Activated naive CD4-positive, alpha-beta T cell treated with anti-CD3 and anti-CD28 coated beads for 36 hours (primary cell): ENCODE data around the gene TRMT13. TPM values are rescaled to one million over a fixed set of nuclear protein-coding genes. Genes with fewer than 3 reads are reported as not detected.
"Not testable (repeated sequence)": the region's sequence is repeated elsewhere in the genome, so short reads cannot be mapped to it uniquely, and the experiment has no call there.

Experiments used
- CTCF ChIA-PET: fragments of 350-600 bp; sonication (Branson Sonifier 250); formaldehyde crosslinking; loops from one replicate; lab custom pipeline; 2021; ENCODE audit warnings: antibody characterized with exemption; lab: Charles Lee
- DNase-seq: peaks from one replicate; pipeline ENCODE4 v3.0.0-alpha.2; 2020
- H3K27ac Mint-ChIP-seq: one replicate; pipeline ENCODE4 v1.8.0; 2021; ENCODE audit warnings: mild to moderate bottlenecking, mixed read lengths
- H3K27me3 Mint-ChIP-seq: one replicate; pipeline ENCODE4 v1.8.0; 2021; ENCODE audit warnings: low read depth, mixed read lengths
- H3K36me3 Mint-ChIP-seq: one replicate; pipeline ENCODE4 v1.8.0; 2021; ENCODE audit warnings: low read depth, mixed read lengths
- H3K4me1 Mint-ChIP-seq: one replicate; pipeline ENCODE4 v1.8.0; 2021; ENCODE audit warnings: low read depth, mixed read lengths
- H3K4me3 Mint-ChIP-seq: one replicate; pipeline ENCODE4 v1.8.0; 2021; ENCODE audit warnings: mild to moderate bottlenecking, moderate library complexity, mixed read lengths
- H3K9me3 Mint-ChIP-seq: one replicate; pipeline ENCODE4 v1.8.0; 2021; ENCODE audit warnings: mixed read lengths
- intact Hi-C: fragments of 100-400 bp; cut with micrococcal nuclease; formaldehyde crosslinking; loops from one replicate; pipeline ENCODE4 v1.15.1; 2023
- total RNA-seq, 2 experiments: library from RNA; stranded (reverse); gene quantifications; one replicate each; pipeline ENCODE4 v1.2.3, GENCODE V29; 2021

The TRMT13 gene
- total RNA-seq, 2 experiments from 2014 or later = 12.9 to 16.6 TPM

DNA sequence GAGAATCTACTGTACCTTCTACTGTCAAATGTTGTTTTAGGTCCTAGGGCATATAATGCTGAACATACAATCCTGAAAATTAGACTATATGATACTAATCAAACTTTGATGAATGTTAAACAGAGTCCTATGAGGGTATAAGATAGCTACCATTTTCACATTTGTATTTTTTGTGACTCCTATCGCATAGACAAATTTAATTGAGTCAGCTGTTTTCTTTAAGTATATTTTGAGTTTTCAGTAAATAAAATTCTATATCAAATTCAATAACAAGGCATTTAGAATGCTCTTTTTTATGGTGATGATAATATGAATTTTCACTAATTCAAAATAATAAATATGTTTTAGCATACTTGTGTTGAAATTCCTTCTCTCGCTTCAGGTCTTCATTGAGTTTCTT, 35.1 kb downstream of the TRMT13 start:
- Mint-ChIP-seq H3K27me3 (no peaks in the 10 kb centered on the region), H3K9me3 (no peaks in the 10 kb centered on the region), H3K36me3 (no peaks in the 10 kb centered on the region), H3K4me1 (no peaks in the 10 kb centered on the region), H3K4me3 (no peak overlapping the region), H3K27ac (no peak overlapping the region)
- DNase-seq = no peak
- CTCF ChIA-PET = no interaction called here
- intact Hi-C loops = no loop called here

DNA sequence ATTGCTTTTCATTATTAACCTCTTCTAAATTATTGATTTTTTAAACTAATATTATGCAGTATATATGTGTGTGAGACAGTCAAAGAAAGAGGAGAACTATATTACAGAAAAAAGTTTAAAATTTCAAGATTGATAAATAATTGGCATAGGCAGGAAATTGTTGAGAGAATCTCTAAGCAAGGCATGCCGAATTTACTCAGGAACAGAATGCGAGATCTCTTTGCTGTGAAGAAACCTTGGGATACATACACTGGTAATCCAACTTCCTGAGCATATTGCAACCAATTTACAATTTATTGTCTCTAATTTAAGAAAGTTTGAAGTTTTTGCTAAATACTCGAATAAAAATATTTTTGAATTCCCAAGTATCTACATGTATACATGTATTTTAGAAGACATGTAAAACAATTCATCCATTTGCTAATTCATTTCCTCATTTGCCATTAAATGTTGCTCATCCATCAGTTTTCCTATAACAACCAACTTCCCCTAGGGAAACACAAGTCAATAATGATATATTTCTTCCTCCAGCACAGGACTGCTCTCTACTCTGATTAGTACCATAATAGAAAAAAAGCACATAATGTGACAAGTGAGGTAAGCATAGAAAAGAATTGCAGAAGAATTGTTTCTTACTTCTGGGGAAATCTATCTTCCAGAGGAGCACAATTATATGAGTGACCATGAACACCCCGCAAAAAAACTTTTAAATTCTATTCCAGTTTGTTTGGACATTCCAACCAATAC, 44.5 kb downstream of the TRMT13 start:
- Mint-ChIP-seq H3K27me3 (no peaks in the 10 kb centered on the region), H3K36me3 (no peaks in the 10 kb centered on the region), H3K4me1 (no peaks in the 10 kb centered on the region), H3K9me3 (peaks cover 4% of the 10 kb centered on the region), H3K4me3 (no peak overlapping the region), H3K27ac (no peak overlapping the region)
- CTCF ChIA-PET = interaction anchor here (0.6 kb wide), 1 partner anchor 13 kb away, joined by 3 read pairs; no protein-coding TSS in a partner anchor
- intact Hi-C loops = no loop called here
- DNase-seq = no peak

GRCh38 chr1:100178091-100178490, 45.1 kb downstream of the TRMT13 start, which contains the start of gene LRRC39:
Gene LRRC39 (minus strand): TSS chr1:100178256. CDS start chr1:100168516, 9,740 bp downstream.
- Mint-ChIP-seq H3K4me1 (no peaks in the 10 kb centered on the region), H3K27ac (no peak within 1 kb of the TSS), H3K36me3 (no peaks in the 10 kb centered on the region), H3K27me3 (no peaks in the 10 kb centered on the region), H3K9me3 (peaks cover 4% of the 10 kb centered on the region), H3K4me3 (no peak within 1 kb of the TSS)
- CTCF ChIA-PET = interaction anchor here (0.6 to 0.7 kb wide), 2 partner anchors 14 to 286 kb away, joined by 3 to 4 read pairs; no protein-coding TSS in a partner anchor
- no peak for DNase-seq
- intact Hi-C loops = no loop called here

DNA sequence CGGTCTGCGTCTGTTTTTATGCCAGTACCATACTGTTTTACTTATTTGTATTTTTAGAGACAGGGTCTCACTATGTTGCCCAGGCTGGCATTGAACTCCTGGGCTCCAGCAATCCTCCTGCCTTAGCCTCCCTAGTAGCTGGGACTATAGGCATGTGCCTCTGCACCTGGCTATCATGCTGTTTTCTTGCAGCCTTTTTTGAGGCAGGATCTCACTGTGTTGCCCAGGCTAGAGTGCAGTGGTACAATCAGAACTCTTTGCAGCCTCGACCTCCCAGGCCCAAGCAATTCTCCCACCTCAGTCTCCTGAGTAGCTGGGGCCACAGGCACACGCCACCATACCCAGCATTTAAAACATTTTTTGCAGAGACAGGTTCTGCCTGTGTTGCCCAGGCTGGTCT, 50.4 kb downstream of the TRMT13 start:
- no peaks in the 10 kb centered on the region for H3K4me1 Mint-ChIP-seq
- CTCF ChIA-PET = no interaction called here
- peaks cover 6% of the 10 kb centered on the region for H3K9me3 Mint-ChIP-seq
- H3K4me3 Mint-ChIP-seq = no peak overlapping the region
- H3K36me3 Mint-ChIP-seq = peaks cover 3% of the 10 kb centered on the region
- no peak for DNase-seq
- no peaks in the 10 kb centered on the region for H3K27me3 Mint-ChIP-seq
- no peak overlapping the region for H3K27ac Mint-ChIP-seq
- intact Hi-C loops = no loop called here

DNA sequence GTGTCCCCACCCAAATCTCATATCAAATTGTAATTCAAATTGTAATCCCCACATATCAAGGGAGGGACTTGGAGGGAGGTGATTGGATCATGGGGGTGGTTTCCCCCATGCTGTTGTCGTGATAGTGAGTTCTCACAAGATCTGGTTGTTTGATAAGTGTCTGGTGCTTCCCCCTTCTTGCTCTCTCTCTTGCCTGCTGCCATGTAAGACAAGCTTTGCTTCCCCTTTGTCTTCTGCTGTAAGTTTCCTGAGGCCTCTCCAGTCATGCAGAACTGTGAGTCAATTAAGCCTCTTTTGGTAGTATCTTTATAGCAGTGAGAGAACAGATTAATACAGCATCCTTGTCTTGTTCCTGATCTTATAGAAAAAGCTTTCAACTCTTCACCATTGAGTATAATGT, 51.6 kb downstream of the TRMT13 start:
- intact Hi-C loops = no loop called here
- Mint-ChIP-seq H3K4me3 (no peak overlapping the region), H3K27ac (no peak overlapping the region), H3K9me3 (peaks cover 6% of the 10 kb centered on the region), H3K4me1 (no peaks in the 10 kb centered on the region), H3K27me3 (no peaks in the 10 kb centered on the region), H3K36me3 (peaks cover 3% of the 10 kb centered on the region)
- CTCF ChIA-PET = no interaction called here
- DNase-seq = no peak

DNA sequence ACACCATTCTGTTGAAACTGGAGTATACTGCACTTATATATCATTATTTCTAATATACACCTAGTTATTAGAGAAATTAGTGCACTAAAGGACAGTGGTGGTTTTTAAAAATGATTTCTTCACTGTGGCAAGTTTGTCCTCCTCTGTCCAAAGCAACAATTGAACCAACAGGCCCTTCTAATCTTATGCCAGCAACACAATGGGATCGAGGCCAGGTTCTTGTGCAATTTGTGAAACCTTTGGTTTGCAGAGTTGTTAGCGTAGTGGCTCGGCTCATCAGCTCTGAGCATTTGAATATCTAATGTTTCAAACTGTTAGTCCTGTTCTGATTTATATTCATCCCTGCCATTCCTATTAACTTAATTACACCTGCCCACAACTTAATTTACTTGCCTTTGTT, 54.9 kb downstream of the TRMT13 start:
- Mint-ChIP-seq H3K36me3 (peaks cover 14% of the 10 kb centered on the region), H3K4me1 (no peaks in the 10 kb centered on the region), H3K9me3 (peaks cover 2% of the 10 kb centered on the region), H3K4me3 (no peak overlapping the region), H3K27me3 (no peaks in the 10 kb centered on the region), H3K27ac (no peak overlapping the region)
- intact Hi-C loops = no loop called here
- CTCF ChIA-PET = interaction anchor here (0.7 kb wide), 1 partner anchor 239 kb away, joined by 3 read pairs; no protein-coding TSS in a partner anchor
- DNase-seq = no peak

- CTCF ChIA-PET = no interaction called here
- intact Hi-C loops = no loop called here
- H3K27ac Mint-ChIP-seq = no peak overlapping the region
Measured at GRCh38 chr1:100188617-100189016, 55.7 kb downstream of the TRMT13 start.

DNA sequence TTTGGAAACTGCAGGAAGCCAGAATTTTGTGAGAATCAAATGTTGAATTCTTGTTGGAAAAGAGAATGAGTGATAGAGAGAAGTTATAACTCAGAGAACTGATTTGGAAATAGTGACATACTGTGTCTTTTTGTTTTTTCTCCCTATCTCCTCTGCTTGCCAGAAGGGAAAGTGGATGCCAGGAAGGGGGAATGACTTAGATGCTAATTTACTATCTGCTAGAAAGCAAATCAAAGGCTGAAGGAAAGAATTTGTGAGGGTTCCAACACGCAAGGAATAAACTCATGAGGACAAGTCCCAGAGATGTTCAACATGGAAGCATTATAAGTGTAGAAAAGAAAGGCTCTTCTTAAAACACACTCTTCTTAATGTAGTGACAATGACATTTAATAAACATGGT, 65.6 kb downstream of the TRMT13 start:
- Mint-ChIP-seq H3K4me1 (no peaks in the 10 kb centered on the region), H3K9me3 (no peaks in the 10 kb centered on the region), H3K4me3 (no peak overlapping the region), H3K27ac (no peak overlapping the region), H3K36me3 (peaks cover 41% of the 10 kb centered on the region), H3K27me3 (no peaks in the 10 kb centered on the region)
- intact Hi-C loops = no loop called here
- no peak for DNase-seq
- CTCF ChIA-PET = no interaction called here

More at GRCh38 chr1:100188617-100189016, 55.7 kb downstream of the TRMT13 start:
- Mint-ChIP-seq H3K9me3 (peaks cover 2% of the 10 kb centered on the region), H3K36me3 (peaks cover 14% of the 10 kb centered on the region), H3K4me1 (no peaks in the 10 kb centered on the region), H3K27me3 (no peaks in the 10 kb centered on the region), H3K4me3 (no peak overlapping the region)
- no peak for DNase-seq

DNA sequence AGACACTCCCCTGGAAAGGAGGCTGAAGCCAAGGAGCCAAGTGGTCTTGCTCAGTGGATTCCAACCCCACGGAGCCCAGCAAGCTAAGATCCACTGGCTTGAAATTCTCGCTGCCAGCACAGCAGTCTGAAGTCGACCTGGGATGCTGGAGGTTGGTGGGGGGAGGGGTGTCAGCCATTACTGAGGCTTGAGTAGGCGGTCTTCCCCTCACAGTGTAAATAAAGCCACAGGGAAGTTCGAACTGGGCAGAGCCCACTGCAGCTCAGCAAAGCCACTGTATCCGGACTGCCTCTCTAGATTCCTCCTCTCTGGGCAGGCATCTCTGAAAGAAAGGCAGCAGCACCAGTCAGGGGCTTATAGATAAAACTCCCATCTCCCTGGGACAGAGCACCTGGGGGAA, 67.1 kb downstream of the TRMT13 start:
- CTCF ChIA-PET = not testable (repeated sequence)

More for the DNA sequence above, 67.1 kb downstream of the TRMT13 start:
- DNase-seq, intact Hi-C loops, H3K27me3 Mint-ChIP-seq, H3K9me3 Mint-ChIP-seq, H3K4me3 Mint-ChIP-seq, H3K4me1 Mint-ChIP-seq, H3K27ac Mint-ChIP-seq: not testable (repeated sequence)
- H3K36me3 Mint-ChIP-seq = peaks cover 51% of the 10 kb centered on the region

Other genes with a start within 250 kb of the TRMT13 start
- gene SLC35A3, start 163.2 kb upstream of the TRMT13 start, total RNA-seq = 10 to 100 TPM; 13.8 to 15.5 TPM
- gene SASS6, start 233 bp upstream of the TRMT13 start, total RNA-seq = 1 to 10 TPM; 8.2 TPM
- gene LRRC39, start 45.1 kb downstream of the TRMT13 start, total RNA-seq = under 1 TPM; 0.22 to 0.36 TPM
- 10 to 100 TPM; 12.3 to 12.5 TPM for gene DBT, start 116.7 kb downstream of the TRMT13 start, total RNA-seq
- 10 to 100 TPM; 36.7 to 37.5 TPM for gene RTCA, start 133.1 kb downstream of the TRMT13 start, total RNA-seq
- gene CDC14A, start 219.3 kb downstream of the TRMT13 start, total RNA-seq = 10 to 100 TPM; 10.1 to 13.1 TPM